ENCODE measurements around the gene TMIE. TPM values are rescaled to one million over a fixed set of nuclear protein-coding genes. Genes with fewer than 3 reads are reported as not detected.
A peak's percentile ranks its signal among the peaks of the same experiment; 100 is the strongest.

The TMIE gene, protein sequence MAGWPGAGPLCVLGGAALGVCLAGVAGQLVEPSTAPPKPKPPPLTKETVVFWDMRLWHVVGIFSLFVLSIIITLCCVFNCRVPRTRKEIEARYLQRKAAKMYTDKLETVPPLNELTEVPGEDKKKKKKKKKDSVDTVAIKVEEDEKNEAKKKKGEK
- total RNA-seq, result not detected

DNA sequence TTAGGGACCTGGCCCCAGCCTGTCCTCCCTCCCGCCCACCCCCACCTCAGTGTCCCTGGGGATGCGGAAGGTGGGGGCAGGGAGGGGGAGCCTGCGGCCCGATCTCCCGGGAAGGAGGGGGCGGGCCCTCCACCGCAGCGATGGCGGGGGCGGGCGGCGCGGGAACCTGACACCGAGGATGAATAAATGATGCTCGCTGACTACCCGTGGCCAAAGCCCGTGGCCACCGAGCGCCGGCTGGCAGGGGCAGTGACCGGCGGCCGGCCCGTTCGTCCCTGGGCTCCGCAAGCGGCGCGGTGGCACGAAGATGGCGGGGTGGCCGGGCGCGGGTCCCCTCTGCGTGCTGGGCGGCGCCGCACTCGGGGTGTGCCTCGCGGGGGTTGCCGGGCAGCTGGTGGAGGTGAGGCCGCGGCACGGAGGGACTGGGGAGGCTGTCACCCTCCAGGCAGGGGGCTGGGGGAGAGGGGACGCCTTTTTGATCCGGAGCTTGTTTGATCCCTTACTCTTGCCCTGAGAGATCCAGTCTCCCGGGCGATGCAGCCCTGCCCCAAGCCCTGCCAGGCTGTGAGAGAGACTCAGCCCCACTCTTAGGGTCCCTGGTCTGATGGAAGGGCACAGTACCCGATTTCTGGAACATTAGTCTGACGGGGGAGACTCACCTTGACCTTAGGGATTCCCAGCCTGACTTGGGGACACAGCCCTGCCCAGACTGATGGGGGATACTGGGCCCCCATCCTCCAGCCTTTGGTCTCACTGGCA, at the start of gene TMIE:
TMIE (plus strand) TSS at position 212 of the 759 bp plus-strand sequence; CDS start at position 308, 96 bp downstream.
- H3K9me3 ChIP-seq, result no peaks in the 10 kb centered on the region
- H3K27ac ChIP-seq, result no peak within 1 kb of the TSS
- H3K27me3 ChIP-seq, result peaks cover 31% of the 10 kb centered on the region
- no peak for TF ChIP-seq POLR2AphosphoS5 (IDR thresholded peaks at IDR 0.05)
- no peak for TF ChIP-seq POLR2A (IDR thresholded peaks at IDR 0.05)
- TF ChIP-seq, protein P1, sequence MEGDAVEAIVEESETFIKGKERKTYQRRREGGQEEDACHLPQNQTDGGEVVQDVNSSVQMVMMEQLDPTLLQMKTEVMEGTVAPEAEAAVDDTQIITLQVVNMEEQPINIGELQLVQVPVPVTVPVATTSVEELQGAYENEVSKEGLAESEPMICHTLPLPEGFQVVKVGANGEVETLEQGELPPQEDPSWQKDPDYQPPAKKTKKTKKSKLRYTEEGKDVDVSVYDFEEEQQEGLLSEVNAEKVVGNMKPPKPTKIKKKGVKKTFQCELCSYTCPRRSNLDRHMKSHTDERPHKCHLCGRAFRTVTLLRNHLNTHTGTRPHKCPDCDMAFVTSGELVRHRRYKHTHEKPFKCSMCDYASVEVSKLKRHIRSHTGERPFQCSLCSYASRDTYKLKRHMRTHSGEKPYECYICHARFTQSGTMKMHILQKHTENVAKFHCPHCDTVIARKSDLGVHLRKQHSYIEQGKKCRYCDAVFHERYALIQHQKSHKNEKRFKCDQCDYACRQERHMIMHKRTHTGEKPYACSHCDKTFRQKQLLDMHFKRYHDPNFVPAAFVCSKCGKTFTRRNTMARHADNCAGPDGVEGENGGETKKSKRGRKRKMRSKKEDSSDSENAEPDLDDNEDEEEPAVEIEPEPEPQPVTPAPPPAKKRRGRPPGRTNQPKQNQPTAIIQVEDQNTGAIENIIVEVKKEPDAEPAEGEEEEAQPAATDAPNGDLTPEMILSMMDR (IDR thresholded peaks at IDR 0.05), result no peak
- TF ChIP-seq EP300 (IDR thresholded peaks at IDR 0.05; ENCODE audit: low read depth), result no peak
- peak within 1 kb of the TSS in 3 of 4 donors; percentile 7 to 36 (median 24) for H3K4me3 ChIP-seq
- WGBS, 2 donors (ENCODE audit: low coverage in 1 of 2), result 24% methylated on average over 25 of the region's 51 CpGs; no CpG with 5 or more reads in 1 of the 2 donors
- DNase-seq, result no peak
- intact Hi-C loops (cut with DNase I; ENCODE audit: low total_unique reads) (loop anchor here (5.0 to 10.0 kb wide), 2 partner anchors 163 to 621 kb away; partner anchors contain the start of gene MYL3), in situ Hi-C loops (cut with MboI; ENCODE audit: low pct_ligation_motif_present in 1 of 4, low pct_unique_long_range_greater_than_20kb in 1 of 4, low sequenced_read_pairs in 3 of 4) (loop anchor here (25.0 kb wide), 4 partner anchors 161 to 661 kb away; partner anchors contain the start of gene MYL3 (in 1 of the 4))
- no peaks in the 10 kb centered on the region for H3K36me3 ChIP-seq
- H3K4me1 ChIP-seq, result peaks cover 0 to 24% (median 13%) of the 10 kb centered on the region in 4 donors

DNA sequence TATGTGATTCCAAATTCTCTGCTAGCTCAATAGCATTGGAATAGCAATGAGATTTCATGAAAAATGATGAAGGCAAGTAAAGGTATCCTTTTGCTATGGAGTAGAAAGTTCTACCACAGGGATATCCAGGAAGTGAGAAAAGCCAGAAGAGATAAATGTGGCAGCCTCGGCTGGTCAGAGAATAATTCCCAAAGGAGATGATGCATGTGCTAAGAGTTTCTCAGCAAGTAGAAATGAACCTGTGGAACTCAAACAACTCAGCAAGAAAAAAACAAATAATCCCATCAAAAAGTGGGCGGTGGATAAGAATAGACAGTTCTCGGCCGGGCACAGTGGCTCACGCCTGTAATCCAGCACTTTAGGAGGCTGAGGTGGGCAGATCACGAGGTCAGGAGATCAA, 45.9 kb upstream of the TMIE start:
- in situ Hi-C loops (cut with MboI; ENCODE audit: low pct_ligation_motif_present in 1 of 4, low pct_unique_long_range_greater_than_20kb in 1 of 4, low sequenced_read_pairs in 3 of 4), result no loop called here
- no peak for DNase-seq
- no peaks in the 10 kb centered on the region for H3K36me3 ChIP-seq
- no peaks in the 10 kb centered on the region for H3K4me1 ChIP-seq
- H3K4me3 ChIP-seq, result no peak overlapping the region
- no peak for TF ChIP-seq POLR2A (IDR thresholded peaks at IDR 0.05)
- TF ChIP-seq, protein P1 (IDR thresholded peaks at IDR 0.05), result no peak
- intact Hi-C loops (cut with DNase I; ENCODE audit: low total_unique reads), result no loop called here
- H3K27ac ChIP-seq, result no peak overlapping the region
- H3K9me3 ChIP-seq, result peaks cover 0 to 3% of the 10 kb centered on the region in 2 donors
- H3K27me3 ChIP-seq, result peaks cover 7% of the 10 kb centered on the region
- WGBS, 2 donors (ENCODE audit: low coverage in 1 of 2), result 81 to 85% methylated on average over 6 of the region's 6 CpGs

DNA sequence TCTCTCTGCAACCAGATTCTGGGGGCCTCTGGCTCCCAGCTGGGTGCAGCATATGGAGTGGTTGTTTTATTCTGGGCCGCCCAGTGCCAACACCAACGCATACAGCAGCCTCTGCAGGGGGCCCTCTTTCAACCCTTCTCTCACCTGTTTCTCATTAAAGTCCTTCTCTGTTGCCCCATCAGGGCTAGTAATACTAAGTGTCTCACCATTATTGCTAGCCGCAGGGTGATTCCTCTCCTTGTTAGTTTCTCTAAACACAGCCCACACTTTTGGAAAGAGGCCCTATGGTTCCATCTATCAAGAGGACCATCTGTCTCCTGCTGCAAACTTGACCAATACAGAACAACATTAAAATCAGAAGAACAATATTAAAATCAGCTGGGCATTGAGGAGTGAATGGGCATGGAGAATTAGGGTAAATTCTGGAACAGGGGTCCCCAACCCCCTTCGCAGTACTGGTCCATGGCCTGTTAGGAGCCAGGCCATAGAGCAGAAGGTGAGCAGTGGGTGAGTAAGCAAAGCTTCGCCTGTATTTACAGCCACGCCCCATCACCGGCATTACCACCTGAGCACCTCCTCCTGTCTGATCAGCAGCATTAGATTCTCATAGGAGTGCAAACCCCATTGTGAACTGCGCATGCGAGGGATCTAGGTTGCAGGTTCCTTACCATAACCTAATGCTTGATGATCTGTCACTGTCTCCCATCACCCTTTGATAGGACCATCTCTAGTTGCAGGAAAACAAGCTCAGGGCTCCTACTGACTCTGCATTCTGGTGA, 44.2 kb upstream of the TMIE start:
- Histone ChIP-seq H3K4me1 (no peaks in the 10 kb centered on the region), H3K4me3 (no peak overlapping the region), H3K36me3 (no peaks in the 10 kb centered on the region), H3K9me3 (peaks cover 0 to 3% of the 10 kb centered on the region in 2 donors), H3K27ac (no peak overlapping the region), H3K27me3 (no peaks in the 10 kb centered on the region)
- TF ChIP-seq EP300 (IDR thresholded peaks at IDR 0.05; ENCODE audit: low read depth) (no peak), POLR2AphosphoS5 (IDR thresholded peaks at IDR 0.05) (no peak), POLR2A (IDR thresholded peaks at IDR 0.05) (no peak)
- TF ChIP-seq, protein P1 (IDR thresholded peaks at IDR 0.05), result no peak
- 86 to 94% methylated on average over 4 to 9 of the region's 9 CpGs for WGBS, 2 donors (ENCODE audit: low coverage in 1 of 2)
- no peak for DNase-seq
- intact Hi-C loops (cut with DNase I; ENCODE audit: low total_unique reads), result loop anchor here (1.0 kb wide), 1 partner anchor 47 kb away; no protein-coding TSS in a partner anchor
- in situ Hi-C loops (cut with MboI; ENCODE audit: low pct_ligation_motif_present in 1 of 4, low pct_unique_long_range_greater_than_20kb in 1 of 4, low sequenced_read_pairs in 3 of 4), result no loop called here

DNA sequence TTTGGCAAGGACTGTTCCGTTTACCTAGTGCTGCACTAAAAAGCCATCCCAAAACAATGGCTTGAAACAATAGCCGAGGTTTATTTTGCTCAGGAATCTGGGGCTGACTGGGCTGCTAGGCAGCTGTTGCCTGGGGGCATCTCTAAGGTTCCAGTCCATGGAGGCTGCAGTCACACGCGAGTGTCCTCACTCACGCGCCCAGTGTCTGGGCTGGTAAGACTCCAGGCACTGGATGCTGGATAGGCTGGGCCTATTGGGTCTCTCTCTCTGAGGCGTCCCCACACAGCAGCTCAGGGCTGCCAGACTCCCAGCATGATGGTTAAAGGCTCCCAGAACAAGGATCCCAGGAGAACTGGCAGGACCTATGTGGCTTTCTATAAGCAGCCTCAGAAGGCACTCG, 41.9 kb upstream of the TMIE start:
- WGBS, 2 donors (ENCODE audit: low coverage in 1 of 2), result 83% methylated on average over 8 of the region's 8 CpGs; no CpG with 5 or more reads in 1 of the 2 donors

More for the DNA sequence above, 41.9 kb upstream of the TMIE start:
- intact Hi-C loops (cut with DNase I; ENCODE audit: low total_unique reads), result no loop called here
- DNase-seq, result no peak
- no peak for TF ChIP-seq POLR2AphosphoS5 (IDR thresholded peaks at IDR 0.05)
- TF ChIP-seq, protein P1 (IDR thresholded peaks at IDR 0.05), result no peak
- TF ChIP-seq EP300 (IDR thresholded peaks at IDR 0.05; ENCODE audit: low read depth), result no peak
- TF ChIP-seq POLR2A (IDR thresholded peaks at IDR 0.05), result no peak
- H3K4me1 ChIP-seq, result peaks cover 0 to 9% (median 2%) of the 10 kb centered on the region in 4 donors
- in situ Hi-C loops (cut with MboI; ENCODE audit: low pct_ligation_motif_present in 1 of 4, low pct_unique_long_range_greater_than_20kb in 1 of 4, low sequenced_read_pairs in 3 of 4), result no loop called here
- no peaks in the 10 kb centered on the region for H3K9me3 ChIP-seq
- no peaks in the 10 kb centered on the region for H3K27me3 ChIP-seq
- no peak overlapping the region for H3K4me3 ChIP-seq
- no peak overlapping the region for H3K27ac ChIP-seq
- no peaks in the 10 kb centered on the region for H3K36me3 ChIP-seq
